GM18909 (cell line): Measurements from ENCODE around the gene PAPLN.

Experiments
- ATAC-seq: cut with Tn5 transposase; IDR thresholded peaks from one replicate; pipeline ENCODE4 v1.9.1; 2021; ENCODE audit warnings: mild to moderate bottlenecking; ENCODE audit not compliant: unreplicated experiment, poor library complexity

Gene PAPLN

GRCh38 chr14:73258845-73259611 lies 21.7 kb downstream of the PAPLN start:
- ATAC-seq: no peak

- no peak for ATAC-seq
Observed at GRCh38 chr14:73259837-73260236, 22.5 kb downstream of the PAPLN start.

- ATAC-seq: no peak
Observed at GRCh38 chr14:73260574-73260973, 23.3 kb downstream of the PAPLN start.

- ATAC-seq: no peak
Observed at GRCh38 chr14:73261075-73261474, 23.8 kb downstream of the PAPLN start.

- no peak for ATAC-seq
Observed at GRCh38 chr14:73261520-73262426, 24.5 kb downstream of the PAPLN start.

- ATAC-seq: no peak
Observed at GRCh38 chr14:73262427-73263183, 25.3 kb downstream of the PAPLN start.

GRCh38 chr14:73263606-73264005 lies 26.3 kb downstream of the PAPLN start:
- no peak for ATAC-seq

- no peak for ATAC-seq
Observed at GRCh38 chr14:73264080-73264884, 27.0 kb downstream of the PAPLN start.

GRCh38 chr14:73264885-73265720 lies 27.8 kb downstream of the PAPLN start:
- no peak for ATAC-seq

- no peak for ATAC-seq
Observed at GRCh38 chr14:73265721-73266046, 28.4 kb downstream of the PAPLN start.

- no peak for ATAC-seq
Observed at GRCh38 chr14:73266317-73266716, 29.0 kb downstream of the PAPLN start.

- no peak for ATAC-seq
Observed at GRCh38 chr14:73267474-73267873, 30.2 kb downstream of the PAPLN start.

GRCh38 chr14:73269729-73270531 lies 32.6 kb downstream of the PAPLN start:
- peak; percentile 70 for ATAC-seq

GRCh38 chr14:73272393-73272792 lies 35.1 kb downstream of the PAPLN start:
- ATAC-seq: no peak

GRCh38 chr14:73273799-73274198 lies 36.5 kb downstream of the PAPLN start:
- no peak for ATAC-seq

- ATAC-seq: no peak
Observed at GRCh38 chr14:73276836-73277235, 39.5 kb downstream of the PAPLN start.

- ATAC-seq: no peak
Observed at GRCh38 chr14:73277376-73277775, 40.1 kb downstream of the PAPLN start.

- no peak for ATAC-seq
Observed at GRCh38 chr14:73280903-73281302, 43.6 kb downstream of the PAPLN start.
